A549 (cell line): ENCODE results near the gene FHL1. TPM values are rescaled to one million over a fixed set of nuclear protein-coding genes. Genes with fewer than 3 reads are reported as not detected.
A peak's percentile ranks its signal among the peaks of the same experiment; 100 is the strongest.

ENCODE experiments used
- ATAC-seq, 2 experiments: fragments of 200-7000 bp in 1 of 2; fragments of >200 bp in 1 of 2; cut with Nextera tagmentation in 1 of 2; cut with Tn5 transposase in 1 of 2; 3 replicates each; pipeline versions ENCODE4 v1.8.0 to v1.9.1; 2018 to 2020; ENCODE audit warnings: mild to moderate bottlenecking in 1 of 2, moderate library complexity in 1 of 2
- CTCF ChIA-PET: fragments of 300-600 bp; sonication (Branson Sonifier 250); formaldehyde crosslinking; extraction: SDS; loops from one replicate; lab custom pipeline; 2021; ENCODE audit warnings: antibody characterized with exemption, inconsistent platforms; lab: Yijun Ruan, JAX
- POLR2A ChIA-PET: fragments of 350-600 bp; formaldehyde crosslinking; extraction: SDS; loops from one replicate; lab custom pipeline; 2021; ENCODE audit warnings: antibody characterized with exemption, inconsistent platforms; lab: Yijun Ruan, JAX
- DNase-seq, 2 experiments: peaks; one replicate each; pipeline versions ENCODE4 v3.0.0 to v3.0.0-alpha.2; 2011 to 2016; ENCODE audit warnings: low read depth in 1 of 2, low spot score in 1 of 2
- FAIRE-seq: peaks from 2 replicates; lab custom pipeline; 2011; peaks lifted over from hg19 to GRCh38; lab: Jason Lieb, UNC
- H3K27ac ChIP-seq, 2 experiments: fragments of >200 bp; sonication (Bioruptor Twin); formaldehyde crosslinking; 3 replicates each; pipeline ENCODE4 v1.5.1; 2016 to 2017
- H3K4me1 ChIP-seq: fragments of >200 bp; sonication (Bioruptor Twin); formaldehyde crosslinking; 3 replicates; pipeline ENCODE4 v1.6.1; 2016
- H3K4me2 ChIP-seq: fragments of >200 bp; sonication (Bioruptor Twin); formaldehyde crosslinking; 3 replicates; pipeline ENCODE4 v1.6.1; 2016
- H3K4me3 ChIP-seq: fragments of >200 bp; sonication (Bioruptor Twin); formaldehyde crosslinking; 3 replicates; pipeline ENCODE4 v1.5.1; 2016
- H3K9me3 ChIP-seq: fragments of >200 bp; sonication (Bioruptor Twin); formaldehyde crosslinking; 3 replicates; pipeline ENCODE4 v1.6.1; 2016
- CEBPB ChIP-seq, 2 experiments: fragments of >200 bp in 1 of 2; sonication (Bioruptor Twin) in 1 of 2; formaldehyde crosslinking in 1 of 2; IDR thresholded peaks; 2 replicates each; pipeline ENCODE4 v1.6.1; 2012 to 2016
- CHD2 ChIP-seq: fragments of 150-350 bp; IDR thresholded peaks from 2 replicates; pipeline ENCODE4 v1.6.1; 2014; ENCODE audit warnings: low read length; ENCODE audit not compliant: partially characterized antibody
- CTCF ChIP-seq: fragments of >200 bp; sonication (Bioruptor Twin); formaldehyde crosslinking; IDR thresholded peaks from 3 replicates; pipeline ENCODE4 v1.5.1; 2016
- EHMT2 ChIP-seq: fragments of 200-600 bp; sonication (generic); IDR thresholded peaks from 2 replicates; pipeline ENCODE4 v1.6.1; 2016; ENCODE audit warnings: antibody characterized with exemption, low read depth, mild to moderate bottlenecking, moderate library complexity
- EP300 ChIP-seq, 2 experiments: fragments of >200 bp; sonication (Bioruptor Twin); formaldehyde crosslinking; IDR thresholded peaks; 2 replicates in 1 of 2; 3 replicates in 1 of 2; pipeline ENCODE4 v1.6.1; 2016 to 2017
- FOSL2 ChIP-seq, 2 experiments: fragments of 450-650 bp in 1 of 2; fragments of >200 bp in 1 of 2; sonication (Bioruptor Twin) in 1 of 2; formaldehyde crosslinking; IDR thresholded peaks; 2 replicates each; pipeline versions ENCODE4 v1.5.0 to v1.6.1; 2016 to 2020; ENCODE audit warnings: mild to moderate bottlenecking in 1 of 2, moderate library complexity in 1 of 2
- GATA3 ChIP-seq: IDR thresholded peaks from 2 replicates; pipeline ENCODE4 v1.6.1; 2012; ENCODE audit warnings: borderline replicate concordance
- HOXA7 ChIP-seq: fragments of 250-450 bp; sonication (Bioruptor Pico); IDR thresholded peaks from 2 replicates; pipeline ENCODE4 v1.5.0; 2020; ENCODE audit warnings: mild to moderate bottlenecking, moderate library complexity
- JUN ChIP-seq, 2 experiments: fragments of >200 bp; sonication (Bioruptor Twin); formaldehyde crosslinking; IDR thresholded peaks; 2 replicates in 1 of 2; 3 replicates in 1 of 2; pipeline ENCODE4 v1.6.1; 2016 to 2017
- JUNB ChIP-seq: fragments of >200 bp; sonication (Bioruptor Twin); formaldehyde crosslinking; IDR thresholded peaks from 2 replicates; pipeline ENCODE4 v1.6.1; 2016
- MAX ChIP-seq: IDR thresholded peaks from 2 replicates; pipeline ENCODE4 v1.6.1; 2012
- POLR2A ChIP-seq: IDR thresholded peaks from 2 replicates; pipeline ENCODE4 v1.6.1; 2012; ENCODE audit warnings: mild to moderate bottlenecking, low read length
- REST ChIP-seq: fragments of 200-600 bp; sonication (generic); IDR thresholded peaks from 2 replicates; pipeline ENCODE4 v1.6.1; 2016; ENCODE audit warnings: antibody characterized with exemption, mild to moderate bottlenecking, moderate library complexity
- USF2 ChIP-seq: fragments of 450-650 bp; IDR thresholded peaks from 2 replicates; pipeline ENCODE4 v1.6.1; 2014; ENCODE audit warnings: antibody characterized with exemption
- ZC3H11A ChIP-seq: fragments of 450-650 bp; IDR thresholded peaks from 2 replicates; pipeline ENCODE4 v1.6.1; 2014; ENCODE audit warnings: antibody characterized with exemption, mild to moderate bottlenecking
- WGBS: methylation state at CpG from one replicate; pipeline ENCODE4 v1.1.6; 2017; ENCODE audit errors: missing lambda C conversion rate; 5-methylcytosine and 5-hydroxymethylcytosine counted together
- polyA plus RNA-seq, 4 experiments: library from polyadenylated mRNA; depleted of rRNA in 3 of 4; stranded (reverse); fragments of >200 nt; fragmentation: RNase III in 1 of 4; extraction: RNeasy Plus Mini Kit Qiagen cat#74134 plus additional on column Dnase treatment in 1 of 4; gene quantifications; 2 replicates in 3 of 4; 3 replicates in 1 of 4; pipeline ENCODE4 v1.2.3, GENCODE V29; 2011 to 2017

FHL1 gene
- polyA plus RNA-seq, 2 of the 4 experiments (the other 2 are of a cell fraction), result 31.6 to 32.2 TPM

GRCh38 chrX:136130931-136131833 is 16.2 kb upstream of the FHL1 start:
- peak; percentile 89 to 100 for ATAC-seq
- DNase-seq, result peak; percentile 40 to 71
- peak overlapping the region; percentile 82 to 85 for H3K27ac ChIP-seq
- 0 out of 3 replicates have a peak, but pooled peaks cover 2% of the 10 kb centered on the region for H3K9me3 ChIP-seq
- H3K4me3 ChIP-seq, result no peak overlapping the region
- TF ChIP-seq EP300 (IDR thresholded peaks at IDR 0.05) (peak in 1 of 2 experiments; percentile 35; a peak in 1 of 5 replicates), JUNB (peak; percentile 29; the same call in 1 of the 2 replicates), REST (no peak), ZC3H11A (no peak), EHMT2 (no peak), CEBPB (IDR thresholded peaks at IDR 0.05) (0 out of 4 replicates have a peak, but pooled peaks of 1 of the 2 experiments have one; percentile 28), USF2 (no peak), CHD2 (no peak), MAX (no peak), GATA3 (peak; percentile 48; the same call in 1 of the 2 replicates), POLR2A (no peak), FOSL2 (IDR thresholded peaks at IDR 0.05) (no peak), FOSL2 (CRISPR knock-in tag; IDR thresholded peaks at IDR 0.05) (peak; percentile 19; the same call in 1 of the 2 replicates), JUN (IDR thresholded peaks at IDR 0.05) (peak in 1 of 2 experiments; percentile 41; a peak in 1 of 5 replicates), HOXA7 (CRISPR knock-in tag) (no peak)
- TF ChIP-seq, all 56 proteins: peak for 6
- FAIRE-seq, result peak; percentile 82
- 46% methylated on average over 6 of the region's 6 CpGs for WGBS
- Histone ChIP-seq H3K4me2 (peak overlapping the region; percentile 42; the same call in 2 of the 3 replicates), H3K4me1 (peaks cover 20% of the 10 kb centered on the region)
- ChIA-PET POLR2A (interaction anchor here (0.6 to 0.7 kb wide), 2 partner anchors 9 to 46 kb away, joined by 3 to 4 read pairs; no protein-coding TSS in a partner anchor), CTCF (interaction anchor here (1.2 to 2.1 kb wide), 2 partner anchors 32 to 64 kb away, joined by 4 to 6 read pairs; no protein-coding TSS in a partner anchor)

GRCh38 chrX:136138939-136139338 is 8.4 kb upstream of the FHL1 start:
- FAIRE-seq (no peak), DNase-seq (no peak), ATAC-seq (no peak)
- POLR2A ChIA-PET, result no interaction called here
- WGBS, result 86% methylated on average over 4 of the region's 4 CpGs
- CTCF ChIA-PET, result no interaction called here
- Histone ChIP-seq H3K27ac (no peak overlapping the region), H3K9me3 (no peaks in the 10 kb centered on the region), H3K4me1 (no peaks in the 10 kb centered on the region), H3K4me2 (no peak overlapping the region), H3K4me3 (no peak overlapping the region)
- TF ChIP-seq CTCF (no peak), USF2 (no peak)
